Endothelial cell of umbilical vein (primary cell): Measurements from ENCODE around the gene MSMB. TPM values are rescaled to one million over a fixed set of nuclear protein-coding genes. Genes with fewer than 3 reads are reported as not detected.

Experiments
- BruUV-seq: library from RNA; stranded (reverse); fragments of 400-500 nt; replicated peaks from 2 replicates; lab custom pipeline; 2021; lab: Mats Ljungman, UMichigan
- CTCF ChIA-PET: fragments of 300-600, 350-600 bp; sonication (Branson Sonifier 250); formaldehyde crosslinking; loops from one replicate; lab custom pipeline; 2021; ENCODE audit warnings: antibody characterized with exemption, inconsistent platforms; lab: Charles Lee
- POLR2A ChIA-PET: fragments of 300-600, 350-600 bp; sonication (Branson Sonifier 250); formaldehyde crosslinking; loops from one replicate; lab custom pipeline; 2021; ENCODE audit warnings: antibody characterized with exemption, inconsistent platforms; lab: Charles Lee
- DNase-seq: peaks from one replicate; pipeline ENCODE4 v3.0.0-alpha.2; 2011; ENCODE audit warnings: low read depth, low spot score
- FAIRE-seq: peaks from 2 replicates; lab custom pipeline; 2011; peaks lifted over from hg19 to GRCh38; lab: Jason Lieb, UNC
- H2AFZ ChIP-seq: 2 replicates; pipeline ENCODE4 v1.6.0; 2012; ENCODE audit warnings: low read depth, low read length, control low read depth, inconsistent platforms
- H3K27ac ChIP-seq: 2 replicates; pipeline ENCODE4 v1.5.1; 2011; ENCODE audit warnings: low read depth, mild to moderate bottlenecking, control low read depth, low read length, moderate library complexity; ENCODE audit not compliant: insufficient read depth
- H3K27me3 ChIP-seq, 2 experiments: 2 replicates each; pipeline versions ENCODE4 v1.6.0 to v1.6.1; 2011; ENCODE audit warnings: low read length in 2 of 2, mixed read lengths in 1 of 2; ENCODE audit not compliant: control insufficient read depth in 2 of 2, insufficient read depth in 2 of 2
- H3K36me3 ChIP-seq, 2 experiments: 2 replicates in 1 of 2; 3 replicates in 1 of 2; pipeline ENCODE4 v1.5.1; 2011; ENCODE audit warnings: low read length in 2 of 2, mild to moderate bottlenecking in 1 of 2, moderate library complexity in 1 of 2; ENCODE audit not compliant: control insufficient read depth in 2 of 2, insufficient read depth in 2 of 2; ENCODE audit errors: extremely low read depth in 1 of 2
- H3K4me1 ChIP-seq: 3 replicates; pipeline ENCODE4 v1.5.1; 2011; ENCODE audit warnings: mild to moderate bottlenecking, low read length; ENCODE audit not compliant: control insufficient read depth, insufficient read depth; ENCODE audit errors: extremely low read depth
- H3K4me2 ChIP-seq: 2 replicates; pipeline ENCODE4 v1.6.1; 2011; ENCODE audit warnings: low read length, control low read depth, mixed read lengths; ENCODE audit not compliant: insufficient read depth
- H3K4me3 ChIP-seq, 3 experiments: fragments of 200-600 bp in 1 of 3; sonication (generic), shearing (Covaris generic) in 1 of 3; replicated peaks in 1 of 3; 2 replicates each; pipeline ENCODE4 v1.5.1; 2011 to 2016; ENCODE audit warnings: control low read depth in 3 of 3, low read length in 3 of 3, mild to moderate bottlenecking in 2 of 3, inconsistent platforms in 1 of 3, low read depth in 1 of 3, moderate library complexity in 1 of 3; ENCODE audit not compliant: insufficient read depth in 1 of 3
- H3K79me2 ChIP-seq: 2 replicates; pipeline ENCODE4 v1.6.0; 2012; ENCODE audit warnings: low read length, inconsistent platforms; ENCODE audit not compliant: control insufficient read depth, insufficient read depth
- H3K9ac ChIP-seq: replicated peaks from 2 replicates; pipeline ENCODE3; 2011; ENCODE audit warnings: low read length, control low read depth; ENCODE audit not compliant: insufficient read depth; ENCODE audit errors: extremely low read depth
- H3K9me1 ChIP-seq: replicated peaks from 3 replicates; pipeline ENCODE4 v1.6.0; 2011; ENCODE audit warnings: mild to moderate bottlenecking, low read length; ENCODE audit not compliant: control insufficient read depth, insufficient read depth; ENCODE audit errors: extremely low read depth
- H3K9me3 ChIP-seq: replicated peaks from 2 replicates; pipeline ENCODE4 v1.5.1; 2012; ENCODE audit warnings: low read length, inconsistent platforms; ENCODE audit not compliant: control insufficient read depth, insufficient read depth
- H4K20me1 ChIP-seq: replicated peaks from 2 replicates; pipeline ENCODE3; 2011; ENCODE audit warnings: mild to moderate bottlenecking, low read length; ENCODE audit not compliant: control insufficient read depth, insufficient read depth; ENCODE audit errors: extremely low read depth
- FOS ChIP-seq: IDR thresholded peaks from 2 replicates; pipeline ENCODE4 v1.6.1; 2011; ENCODE audit warnings: mild to moderate bottlenecking, low read length, moderate library complexity, borderline replicate concordance; ENCODE audit not compliant: insufficient read depth
- GATA2 ChIP-seq: IDR thresholded peaks from 2 replicates; pipeline ENCODE4 v1.7.0; 2011; ENCODE audit warnings: low read depth, mild to moderate bottlenecking, moderate library complexity, mixed read lengths, low read length; ENCODE audit not compliant: insufficient read length, insufficient read depth
- JUN ChIP-seq: IDR thresholded peaks from 2 replicates; pipeline ENCODE4 v1.6.1; 2011; ENCODE audit warnings: borderline replicate concordance, low read depth; ENCODE audit not compliant: insufficient read length, insufficient read depth
- POLR2AphosphoS5 ChIP-seq: IDR thresholded peaks from 2 replicates; pipeline ENCODE4 v1.6.1; 2012; ENCODE audit warnings: low read depth, mild to moderate bottlenecking, control low read depth, low read length, moderate library complexity; ENCODE audit not compliant: insufficient read depth
- dilution Hi-C: fragments of 300-500 bp; cut with MboI; formaldehyde crosslinking; loops from one replicate; pipeline ENCODE4 v1.15.0; 2019; ENCODE audit warnings: low sequenced_read_pairs; ENCODE audit not compliant: extremely low pct_ligation_motif_present
- intact Hi-C: fragments of 100-400 bp; cut with micrococcal nuclease; formaldehyde crosslinking; loops from one replicate; pipeline ENCODE4 v1.10.0; 2022
- polyA plus RNA-seq, 4 experiments: library from polyadenylated mRNA; depleted of rRNA in 3 of 4; stranded (reverse) in 3 of 4; unstranded in 1 of 4; fragments of >200 nt; gene quantifications; 2 replicates each; pipeline versions ENCODE4 v1.2.1 to v1.2.3, GENCODE V29; 2011 to 2012; ENCODE audit warnings: missing spikeins in 1 of 4
- total RNA-seq: library from RNA; stranded (reverse); gene quantifications from 2 replicates; pipeline ENCODE4 v1.2.3, GENCODE V29; 2021
- TF ChIP-seq, protein P1 (sequence below), 2 donors: IDR thresholded peaks; 1 replicate in 1 of 2; 2 replicates in 1 of 2; pipeline ENCODE4 v1.5.1; 2011; ENCODE audit warnings: low read length in 2 of 2, mild to moderate bottlenecking in 2 of 2, moderate library complexity in 2 of 2, control low read depth in 1 of 2, inconsistent platforms in 1 of 2, low read depth in 1 of 2; ENCODE audit not compliant: insufficient read depth in 1 of 2; ENCODE audit errors: extremely low read depth in 1 of 2

Gene MSMB
- total and polyA plus RNA-seq, 2 donors (not counting 3 experiments of a cell fraction or from before 2014, with no cell fraction given), result not detected

GRCh38 chr10:46018453-46019176 is 27.5 kb downstream of the MSMB start:
- peak overlapping the region; percentile 57 for H3K9ac ChIP-seq

More at GRCh38 chr10:46018453-46019176, 27.5 kb downstream of the MSMB start:
- dilution Hi-C loops, result no loop called here
- Histone ChIP-seq H2AFZ (no peak overlapping the region), H3K4me3 (peak overlapping the region in 1 of 3 experiments; percentile 25), H3K27ac (peak overlapping the region; percentile 81), H3K4me1 (peaks cover 49% of the 10 kb centered on the region), H3K27me3 (no peaks in the 10 kb centered on the region), H3K79me2 (peaks cover 82% of the 10 kb centered on the region), H3K9me1 (no peaks in the 10 kb centered on the region), H3K4me2 (peak overlapping the region; percentile 81), H4K20me1 (no peaks in the 10 kb centered on the region), H3K36me3 (peaks cover 9% of the 10 kb centered on the region in 2 experiments), H3K9me3 (no peaks in the 10 kb centered on the region)
- no TSS peak for BruUV-seq
- CTCF ChIA-PET, result interaction anchor here (1.0 to 3.9 kb wide), 6 partner anchors 10 to 768 kb away, joined by 3 to 18 read pairs (median 7); no protein-coding TSS in a partner anchor
- intact Hi-C loops, result no loop called here
- peak; percentile 59 for TF ChIP-seq POLR2AphosphoS5
- TF ChIP-seq, protein P1, sequence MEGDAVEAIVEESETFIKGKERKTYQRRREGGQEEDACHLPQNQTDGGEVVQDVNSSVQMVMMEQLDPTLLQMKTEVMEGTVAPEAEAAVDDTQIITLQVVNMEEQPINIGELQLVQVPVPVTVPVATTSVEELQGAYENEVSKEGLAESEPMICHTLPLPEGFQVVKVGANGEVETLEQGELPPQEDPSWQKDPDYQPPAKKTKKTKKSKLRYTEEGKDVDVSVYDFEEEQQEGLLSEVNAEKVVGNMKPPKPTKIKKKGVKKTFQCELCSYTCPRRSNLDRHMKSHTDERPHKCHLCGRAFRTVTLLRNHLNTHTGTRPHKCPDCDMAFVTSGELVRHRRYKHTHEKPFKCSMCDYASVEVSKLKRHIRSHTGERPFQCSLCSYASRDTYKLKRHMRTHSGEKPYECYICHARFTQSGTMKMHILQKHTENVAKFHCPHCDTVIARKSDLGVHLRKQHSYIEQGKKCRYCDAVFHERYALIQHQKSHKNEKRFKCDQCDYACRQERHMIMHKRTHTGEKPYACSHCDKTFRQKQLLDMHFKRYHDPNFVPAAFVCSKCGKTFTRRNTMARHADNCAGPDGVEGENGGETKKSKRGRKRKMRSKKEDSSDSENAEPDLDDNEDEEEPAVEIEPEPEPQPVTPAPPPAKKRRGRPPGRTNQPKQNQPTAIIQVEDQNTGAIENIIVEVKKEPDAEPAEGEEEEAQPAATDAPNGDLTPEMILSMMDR (IDR thresholded peaks at IDR 0.05; ENCODE audit: extremely low read depth in 1 of 2, insufficient read depth in 1 of 2, low read depth in 1 of 2, low read length in 2 of 2), result no peak
- TF ChIP-seq JUN, result peak; percentile 56
- peak; percentile 47 for TF ChIP-seq FOS
- peak; percentile 71 for TF ChIP-seq GATA2
- POLR2A ChIA-PET, result interaction anchor here (1.1 kb wide), 1 partner anchor 9 kb away, joined by 3 read pairs; no protein-coding TSS in a partner anchor
- DNase-seq (peak; percentile 86), FAIRE-seq (no peak)
